T-helper 22 cell (primary cell): Measurements from ENCODE around the gene FBXO3.
"Not testable (repeated sequence)": the region's sequence is repeated elsewhere in the genome, so short reads cannot be mapped to it uniquely, and the experiment has no call there.

Experiments
- DNase-seq: peaks from one replicate; pipeline ENCODE4 v3.0.0-alpha.2; 2020; ENCODE audit warnings: low read depth

Gene FBXO3

DNA sequence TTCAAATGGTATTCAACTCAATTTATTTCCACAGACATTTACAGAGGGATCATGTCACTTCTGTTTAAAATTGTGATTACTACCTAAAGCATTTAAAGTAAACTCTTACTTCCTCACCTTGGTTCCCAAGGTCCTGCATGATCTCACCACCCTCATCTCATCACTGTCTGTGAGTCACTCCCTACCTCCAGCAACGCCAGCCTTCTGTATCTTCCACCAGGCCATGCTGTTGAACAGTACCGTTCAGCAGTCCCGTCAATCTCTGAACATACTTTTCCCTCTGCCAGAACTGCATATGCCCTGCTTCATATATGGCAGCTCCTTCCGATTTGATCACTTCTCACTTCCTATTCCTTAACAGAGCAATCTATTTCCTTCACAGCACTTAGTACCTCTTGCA lies 2.0 kb downstream of the FBXO3 start:
- DNase-seq, result no peak

GRCh38 chr11:33770236-33770635 lies 4.1 kb downstream of the FBXO3 start:
- DNase-seq, result no peak

DNA sequence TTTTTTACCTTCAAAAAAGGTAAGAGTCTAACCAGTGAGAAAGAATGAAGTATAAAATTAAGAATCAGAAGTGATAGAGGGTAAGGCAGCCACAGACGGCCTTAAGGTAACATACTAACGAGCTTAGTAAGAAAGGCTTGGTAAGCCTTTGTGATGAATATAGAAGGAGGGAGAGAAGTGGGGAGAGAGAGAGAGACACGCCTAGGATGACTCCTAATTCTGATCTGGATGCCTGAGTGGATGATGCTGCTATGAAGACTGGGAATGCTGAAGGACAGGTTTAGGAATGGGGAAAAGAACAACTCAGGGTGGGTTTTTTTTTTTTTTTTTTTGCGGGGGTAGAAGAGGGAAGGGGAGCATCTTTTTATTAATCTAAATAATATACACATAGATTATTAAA lies 4.8 kb downstream of the FBXO3 start:
- no peak for DNase-seq

DNA sequence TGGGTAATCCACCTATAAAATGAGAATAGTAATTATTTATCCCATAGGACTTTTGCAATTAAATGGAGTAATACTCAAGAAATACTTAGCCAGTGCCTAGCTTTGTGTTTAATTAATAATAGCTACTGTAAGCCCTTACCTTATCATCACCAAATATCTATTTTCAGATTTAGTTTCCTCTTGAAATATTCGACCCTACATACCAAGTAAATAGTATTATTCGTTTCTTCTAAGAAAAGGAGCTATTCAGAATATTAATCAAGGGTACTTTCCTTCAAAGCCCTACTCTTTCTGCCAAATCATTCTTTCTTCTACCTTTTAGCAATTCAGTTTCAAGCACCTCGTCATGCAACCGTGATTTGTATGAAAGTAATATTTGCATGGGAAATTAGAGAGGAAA lies 6.7 kb downstream of the FBXO3 start:
- DNase-seq, result no peak

DNA sequence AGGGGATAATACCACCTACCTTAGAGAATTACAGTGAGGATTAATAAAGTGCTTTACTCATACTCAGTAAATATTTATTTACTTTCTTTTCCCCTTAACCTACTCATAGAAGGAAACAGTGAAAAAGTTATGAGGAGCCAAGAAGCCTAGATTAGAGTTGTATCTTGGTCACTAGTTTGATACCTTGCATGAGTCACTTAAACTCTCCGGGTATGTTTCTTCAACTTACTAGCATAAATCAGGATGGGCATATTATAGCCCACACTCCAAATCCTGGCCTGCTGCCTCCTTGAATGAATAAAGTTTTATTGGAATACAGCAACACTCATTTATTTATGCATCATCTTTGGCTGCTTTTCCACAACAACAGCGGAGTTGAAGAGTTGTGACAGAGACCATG lies 8.2 kb downstream of the FBXO3 start:
- no peak for DNase-seq

- DNase-seq, result no peak
Observed at GRCh38 chr11:33761471-33761870, 12.8 kb downstream of the FBXO3 start.

GRCh38 chr11:33753304-33753967 lies 20.9 kb downstream of the FBXO3 start:
- DNase-seq, result no peak

DNA sequence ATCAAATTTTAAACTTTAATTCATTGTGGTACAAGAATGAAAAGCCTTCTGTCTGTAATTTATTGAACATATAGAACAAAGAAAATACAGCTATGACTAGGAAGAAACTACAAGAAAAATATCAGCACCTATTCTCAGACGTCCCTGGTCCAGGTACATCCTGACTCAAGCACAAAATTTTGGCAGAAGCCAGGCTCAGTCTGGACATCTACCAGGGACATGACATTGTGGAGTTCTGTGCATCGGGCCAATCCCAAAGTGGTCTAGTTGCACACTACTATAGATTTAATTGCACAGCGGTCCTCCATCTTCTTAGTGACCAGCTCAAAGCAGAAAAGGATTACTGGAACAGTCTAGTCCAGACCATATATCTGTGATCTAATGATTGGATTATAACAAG lies 22.4 kb downstream of the FBXO3 start:
- DNase-seq, result no peak

GRCh38 chr11:33747979-33748378 lies 26.3 kb downstream of the FBXO3 start:
- DNase-seq, result no peak

- DNase-seq, result no peak
Observed at GRCh38 chr11:33743291-33743690, 31.0 kb downstream of the FBXO3 start.

DNA sequence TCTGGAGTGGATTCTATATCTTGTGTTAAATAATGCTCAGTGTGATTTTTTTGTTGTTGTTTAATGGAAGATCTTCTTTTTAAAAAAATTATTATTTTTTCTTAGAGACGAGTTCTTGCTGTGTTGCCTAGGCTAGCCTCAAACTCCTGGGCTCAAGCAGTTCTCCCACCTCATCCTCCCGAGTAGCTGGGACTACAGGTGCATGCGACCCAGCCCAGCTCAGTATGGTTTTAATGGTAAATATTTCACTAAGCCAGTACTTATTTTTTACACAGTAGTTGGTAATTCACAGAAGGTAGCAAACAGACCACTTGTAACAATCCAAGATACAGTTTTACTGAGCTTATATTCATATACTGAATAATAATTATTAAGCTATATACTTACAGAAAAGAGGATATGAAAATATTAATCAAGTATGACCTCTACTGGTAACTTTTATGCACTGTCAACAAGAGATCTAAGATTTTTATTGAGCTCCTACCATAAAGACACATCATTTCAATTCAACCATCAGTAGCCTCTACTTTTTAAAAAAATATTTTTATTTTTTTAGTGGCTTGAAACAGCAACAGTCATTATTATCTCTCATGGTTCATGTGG lies 32.0 kb downstream of the FBXO3 start:
- no peak for DNase-seq

DNA sequence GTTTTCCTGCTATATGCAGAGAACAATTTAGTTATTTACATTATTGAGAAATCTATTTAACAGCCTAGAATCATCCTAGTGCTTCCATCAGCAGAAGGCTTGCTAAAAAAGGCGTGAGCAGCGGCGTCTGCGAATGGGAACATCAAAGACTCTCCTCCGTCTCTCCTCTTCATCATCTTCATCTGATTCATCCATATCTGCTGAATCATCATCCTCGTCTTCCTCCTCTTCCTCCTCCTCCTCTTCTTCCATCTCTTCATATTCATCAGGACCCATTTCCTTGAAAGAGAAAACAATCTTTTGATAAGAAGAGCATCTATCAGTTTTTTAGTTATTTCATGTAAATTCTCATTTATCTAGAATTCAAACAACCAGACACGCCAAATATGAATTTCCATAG lies 32.5 kb downstream of the FBXO3 start:
- no peak for DNase-seq

DNA sequence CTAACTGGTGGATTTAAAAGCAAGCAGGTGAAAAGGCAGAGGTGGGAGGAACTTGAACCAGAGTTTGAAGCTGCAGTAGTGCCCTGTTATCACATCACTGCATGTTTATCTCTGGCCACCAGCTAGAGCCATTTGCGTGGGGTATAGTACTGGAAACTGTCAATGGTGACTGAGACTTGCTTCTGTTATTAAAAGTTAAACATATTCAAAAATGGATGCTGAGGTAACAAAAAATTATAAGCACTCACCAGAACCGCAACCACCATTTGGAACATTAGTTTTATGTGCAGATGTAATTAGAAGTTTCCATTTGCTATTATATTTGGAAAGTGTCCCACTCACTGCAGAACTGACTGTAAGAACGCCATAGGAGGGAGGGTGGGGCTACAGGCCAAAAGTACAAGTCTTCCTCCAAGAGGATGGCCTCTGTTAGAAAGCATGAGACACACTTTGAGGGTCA lies 36.9 kb downstream of the FBXO3 start:
- DNase-seq, result no peak

DNA sequence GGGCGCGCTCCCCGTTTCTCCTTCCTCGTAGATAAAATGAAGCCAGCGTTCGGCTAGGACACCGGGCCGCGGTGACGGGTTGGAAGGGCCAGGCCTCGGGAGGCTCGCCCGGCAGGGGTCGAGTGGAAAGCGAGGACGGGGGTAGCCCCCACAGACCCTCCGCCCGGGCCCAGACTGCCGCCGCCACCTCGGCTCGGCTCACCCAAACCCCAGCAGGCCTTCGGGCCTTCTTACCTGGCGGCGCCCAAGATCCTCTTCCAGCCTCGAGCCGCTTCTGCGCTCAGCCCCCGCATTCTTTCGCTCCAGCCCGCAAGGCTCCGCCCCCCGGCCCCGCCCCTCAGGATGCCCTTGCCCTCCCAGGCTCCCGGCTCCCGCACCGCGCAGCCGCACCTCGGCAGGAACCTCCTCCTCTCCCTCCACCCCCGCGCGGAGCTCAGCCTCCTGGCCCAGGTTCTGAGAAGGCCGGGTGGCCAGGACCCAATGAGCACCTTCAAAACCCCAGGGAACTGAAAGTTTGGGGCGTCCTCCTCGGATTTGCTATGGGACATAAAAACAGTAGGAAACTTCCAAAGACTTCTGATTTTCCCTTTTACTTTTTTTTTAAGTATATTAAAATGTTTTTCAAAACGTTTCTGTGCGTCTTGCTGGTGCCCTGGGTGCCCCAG lies 38.0 kb downstream of the FBXO3 start, which contains the start of gene CD59:
CD59 (minus strand) TSS at position 276 of the 665 bp plus-strand sequence. CDS start 13,978 bp downstream, outside the sequence.
- peak; percentile 84 for DNase-seq

- DNase-seq, result peak; percentile 11
Observed at GRCh38 chr11:33735271-33736147, 38.8 kb downstream of the FBXO3 start.

DNA sequence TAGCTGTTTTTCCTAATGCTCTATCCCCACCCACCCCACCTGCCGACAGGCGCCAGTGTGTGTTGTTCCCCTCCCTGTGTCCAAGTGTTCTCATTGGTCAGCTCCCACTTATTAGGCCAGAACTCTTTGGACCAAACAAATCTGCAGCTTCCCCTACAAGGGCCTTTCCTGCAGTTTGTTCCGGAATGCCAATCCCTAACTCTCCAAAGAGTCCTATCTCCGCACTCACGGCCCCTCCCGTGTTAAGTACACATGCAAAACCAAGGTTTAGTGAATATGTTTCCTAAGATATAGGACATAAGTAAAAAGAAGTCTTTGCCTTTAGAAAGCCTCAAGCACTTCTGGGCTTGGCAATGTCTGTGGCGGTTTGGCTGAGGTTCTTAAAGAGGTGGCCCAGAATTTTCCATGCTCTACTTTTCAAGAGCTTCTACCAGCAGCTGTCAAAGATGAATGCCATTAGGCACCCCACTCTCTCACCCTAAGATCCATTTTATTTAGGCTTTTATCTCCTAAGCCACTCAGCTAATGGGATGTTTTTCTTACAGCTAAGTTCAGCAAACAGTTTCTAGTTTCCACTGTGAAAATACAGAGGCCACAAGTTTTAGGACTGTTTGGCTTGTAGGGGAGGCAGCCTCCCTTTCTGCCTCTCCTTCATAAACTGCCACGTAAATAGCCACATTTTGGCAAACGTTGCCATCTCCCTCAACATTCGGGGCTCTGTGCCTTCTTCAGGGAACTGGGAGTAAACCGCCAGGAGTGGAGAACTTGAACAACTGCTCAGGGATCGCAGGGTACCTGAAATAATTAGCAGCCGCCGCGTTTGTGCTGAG lies 39.7 kb downstream of the FBXO3 start:
- DNase-seq, result no peak

- DNase-seq, result no peak
Observed at GRCh38 chr11:33733980-33734379, 40.3 kb downstream of the FBXO3 start.

DNA sequence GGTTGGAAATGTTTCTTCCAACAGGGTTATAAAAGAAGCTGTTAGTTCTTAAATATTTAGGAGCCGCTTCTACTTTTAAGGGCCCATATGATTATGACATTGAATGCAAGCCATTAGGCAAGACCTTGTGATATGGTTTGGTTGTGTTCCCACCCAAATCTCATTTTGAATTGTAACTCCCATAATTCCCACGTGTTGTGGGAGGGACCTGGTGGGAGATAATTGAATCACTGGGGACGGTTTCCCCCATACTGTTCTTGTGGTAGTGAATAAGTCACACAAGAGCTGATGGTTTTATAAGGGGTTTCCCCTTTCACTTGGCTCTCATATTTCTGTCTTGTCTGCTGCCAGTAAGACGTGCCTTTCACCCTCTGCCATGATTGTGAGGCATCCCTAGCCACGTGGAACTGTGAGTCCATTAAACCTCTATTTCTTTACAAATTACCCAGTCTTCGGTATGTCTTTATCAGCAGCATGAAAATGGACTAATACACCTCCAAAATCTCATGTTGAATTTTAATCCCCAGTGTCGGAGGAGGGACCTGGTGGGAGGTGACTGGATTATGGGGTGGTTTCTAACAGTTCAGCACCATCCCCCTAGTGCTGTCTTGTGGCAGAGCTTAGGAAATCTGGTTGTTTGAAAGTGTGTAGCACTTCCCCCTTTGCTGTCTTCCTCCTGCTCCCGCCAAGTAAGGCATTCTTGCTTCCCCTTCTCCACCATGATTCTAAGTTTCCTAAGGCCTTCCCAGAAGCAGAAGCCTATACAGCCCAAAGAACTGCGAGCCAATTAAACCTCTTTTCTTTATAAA lies 42.4 kb downstream of the FBXO3 start:
- DNase-seq, result no peak

GRCh38 chr11:33730716-33731115 lies 43.6 kb downstream of the FBXO3 start:
- no peak for DNase-seq

GRCh38 chr11:33729072-33729664 lies 45.2 kb downstream of the FBXO3 start:
- not testable (repeated sequence) for DNase-seq
